EL (cell line): ENCODE results near the gene PRKCZ.

ENCODE experiments used
- DNase-seq: peaks from one replicate; pipeline ENCODE4 v3.0.0-alpha.2; 2016

PRKCZ gene

DNA sequence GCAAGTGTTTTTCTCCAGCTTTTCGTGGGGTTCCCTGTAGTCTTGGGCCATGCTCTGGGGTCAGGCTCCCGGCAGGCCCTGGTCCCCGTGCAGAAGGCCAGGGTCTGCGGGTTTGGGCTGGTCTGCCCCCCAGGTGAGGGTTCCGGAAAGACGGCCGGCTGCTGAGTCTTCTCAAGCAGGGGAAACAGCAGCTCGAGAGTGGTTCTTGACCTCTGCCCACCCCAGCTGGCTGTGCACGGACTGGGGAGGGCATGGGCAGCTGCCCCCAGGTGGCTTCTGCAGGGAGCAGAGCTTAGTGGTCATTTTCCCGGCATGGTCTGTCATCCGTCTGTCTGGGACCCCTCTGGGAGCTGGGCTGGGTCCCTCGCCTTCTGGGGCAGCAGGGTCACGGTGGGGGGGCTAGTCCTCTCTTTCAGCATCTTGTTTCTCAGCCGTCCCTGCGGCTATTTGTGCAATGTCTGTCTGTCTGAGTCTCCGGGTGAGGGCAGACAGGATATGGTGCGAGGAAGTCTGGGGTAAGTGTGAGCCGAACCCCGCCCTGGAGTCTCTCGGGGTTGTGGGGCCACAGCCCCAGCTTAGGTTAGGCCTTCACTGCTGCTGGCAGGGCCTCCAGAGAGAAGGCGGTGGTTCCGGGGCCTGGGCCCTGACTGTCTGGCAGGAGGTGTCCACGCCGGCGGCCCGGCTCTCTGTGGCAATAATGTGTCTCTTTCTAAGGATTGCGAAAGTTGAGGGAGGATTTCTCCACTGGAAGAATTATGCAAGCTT is 184.0 kb downstream of the PRKCZ start:
- DNase-seq, result peak; percentile 89

DNA sequence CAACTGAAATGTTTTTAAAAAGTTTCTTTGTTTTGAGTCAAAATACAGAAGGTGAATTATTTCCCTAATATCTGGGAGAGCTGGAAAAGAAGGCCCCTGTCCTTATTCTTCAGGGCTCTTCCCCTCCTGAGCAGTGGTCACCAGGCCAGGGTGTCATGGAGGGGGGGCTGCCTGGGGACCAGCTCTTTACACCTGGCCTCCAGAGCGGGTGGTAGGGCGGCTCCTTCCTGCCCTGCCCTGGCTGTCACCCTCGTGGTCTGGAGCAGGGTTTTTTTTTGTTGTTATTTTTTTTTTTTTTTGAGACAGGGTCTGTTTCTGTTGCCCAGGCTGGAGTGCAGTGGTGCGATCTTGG is 184.5 kb downstream of the PRKCZ start:
- no peak for DNase-seq
